IMR-90 (cell line): ENCODE results near the gene NOP10. TPM values are rescaled to one million over a fixed set of nuclear protein-coding genes. Genes with fewer than 3 reads are reported as not detected.

ENCODE experiments used
- ATAC-seq: fragments of 200-7000 bp; cut with Tn5 transposase; 2 replicates; pipeline ENCODE4 v1.9.1; 2020; ENCODE audit warnings: low read depth, mild to moderate bottlenecking, moderate library complexity
- Bru-seq: library from RNA; stranded (reverse); fragments of 400-500 nt; gene quantifications from one replicate; lab custom pipeline; 2021; lab: Mats Ljungman, UMichigan
- BruChase-seq, 2 experiments: library from RNA; stranded (reverse); fragments of 400-500 nt; gene quantifications; one replicate each; lab custom pipeline; 2021; lab: Mats Ljungman, UMichigan
- BruUV-seq: library from RNA; stranded (reverse); fragments of 400-500 nt; replicated peaks from 2 replicates; lab custom pipeline; 2021; lab: Mats Ljungman, UMichigan
- CTCF ChIA-PET: fragments of 300-600 bp; formaldehyde crosslinking; extraction: SDS; loops from one replicate; lab custom pipeline; 2021; ENCODE audit warnings: antibody characterized with exemption; lab: Yijun Ruan, JAX
- POLR2A ChIA-PET: fragments of 300-600 bp; sonication (Branson Sonifier 250); formaldehyde crosslinking; loops from one replicate; lab custom pipeline; 2022; ENCODE audit warnings: antibody characterized with exemption; ENCODE audit not compliant: unreplicated experiment; lab: Charles Lee
- DNase-seq: peaks from one replicate; pipeline ENCODE4 v3.0.0; 2013
- H2AFZ ChIP-seq: replicated peaks from 2 replicates; pipeline ENCODE3; 2013; ENCODE audit warnings: low read length, mild to moderate bottlenecking; ENCODE audit not compliant: poor library complexity
- H2AK5ac ChIP-seq: 2 replicates; pipeline ENCODE4 v1.6.1; 2013; ENCODE audit warnings: low read depth, low read length, inconsistent platforms
- H2AK9ac ChIP-seq: replicated peaks from 2 replicates; pipeline ENCODE3; 2013; ENCODE audit warnings: mild to moderate bottlenecking, low read depth, low read length, moderate library complexity; ENCODE audit not compliant: poor library complexity
- H2BK120ac ChIP-seq: 2 replicates; pipeline ENCODE4 v1.6.1; 2013; ENCODE audit warnings: low read depth, low read length, inconsistent platforms
- H2BK15ac ChIP-seq: 3 replicates; pipeline ENCODE4 v1.6.1; 2013; ENCODE audit warnings: low read depth, low read length, inconsistent platforms
- H2BK20ac ChIP-seq: 2 replicates; pipeline ENCODE4 v1.6.1; 2013; ENCODE audit warnings: low read depth, mild to moderate bottlenecking, inconsistent platforms, low read length, moderate library complexity
- H2BK5ac ChIP-seq: 2 replicates; pipeline ENCODE4 v1.6.1; 2013; ENCODE audit warnings: mild to moderate bottlenecking, low read depth, low read length, inconsistent platforms; ENCODE audit not compliant: poor library complexity, severe bottlenecking
- H3K14ac ChIP-seq: replicated peaks from 2 replicates; pipeline ENCODE4 v1.6.1; 2013; ENCODE audit warnings: low read depth, low read length, inconsistent platforms
- H3K18ac ChIP-seq: 2 replicates; pipeline ENCODE4 v1.6.1; 2013; ENCODE audit warnings: low read depth, low read length, control low read depth
- H3K23ac ChIP-seq: 2 replicates; pipeline ENCODE4 v1.6.1; 2013; ENCODE audit warnings: low read depth, low read length, inconsistent platforms
- H3K27ac ChIP-seq: 2 replicates; pipeline ENCODE4 v1.5.1; 2013; ENCODE audit warnings: mild to moderate bottlenecking, control low read depth, low read length; ENCODE audit not compliant: insufficient read depth
- H3K27me3 ChIP-seq: 2 replicates; pipeline ENCODE4 v1.6.1; 2013; ENCODE audit warnings: low read length; ENCODE audit not compliant: control insufficient read depth, insufficient read depth
- H3K36me3 ChIP-seq: 2 replicates; pipeline ENCODE4 v1.6.1; 2013; ENCODE audit warnings: low read length, mixed read lengths; ENCODE audit not compliant: control insufficient read depth, insufficient read depth
- H3K4ac ChIP-seq: 2 replicates; pipeline ENCODE4 v1.6.1; 2013; ENCODE audit warnings: low read depth, low read length, inconsistent platforms
- H3K4me1 ChIP-seq: 2 replicates; pipeline ENCODE4 v1.6.1; 2013; ENCODE audit warnings: low read length, mixed read lengths; ENCODE audit not compliant: control insufficient read depth, insufficient read depth
- H3K4me2 ChIP-seq: 2 replicates; pipeline ENCODE4 v1.6.1; 2013; ENCODE audit warnings: low read depth, mild to moderate bottlenecking, control low read depth, low read length, moderate library complexity
- H3K4me3 ChIP-seq: 2 replicates; pipeline ENCODE4 v1.5.1; 2013; ENCODE audit warnings: low read depth, mild to moderate bottlenecking, control low read depth, low read length, moderate library complexity; ENCODE audit not compliant: insufficient read depth
- H3K56ac ChIP-seq: 2 replicates; pipeline ENCODE4 v1.6.1; 2013; ENCODE audit warnings: low read length, inconsistent platforms; ENCODE audit not compliant: insufficient read depth; ENCODE audit errors: extremely low read depth
- H3K79me1 ChIP-seq, 2 experiments: 2 replicates each; pipeline ENCODE4 v1.6.1; 2013; ENCODE audit warnings: low read length in 2 of 2, inconsistent platforms in 1 of 2, low read depth in 1 of 2
- H3K9ac ChIP-seq: 2 replicates; pipeline ENCODE4 v1.6.1; 2013; ENCODE audit warnings: low read depth, low read length, control low read depth
- H3K9me1 ChIP-seq: 2 replicates; pipeline ENCODE4 v1.6.1; 2013; ENCODE audit warnings: low read length, inconsistent platforms; ENCODE audit not compliant: insufficient read depth
- H3K9me3 ChIP-seq: 2 replicates; pipeline ENCODE4 v1.6.1; 2013; ENCODE audit warnings: low read length; ENCODE audit not compliant: control insufficient read depth, insufficient read depth
- H4K20me1 ChIP-seq: 2 replicates; pipeline ENCODE4 v1.6.1; 2013; ENCODE audit warnings: low read length, inconsistent platforms; ENCODE audit not compliant: insufficient read depth
- H4K5ac ChIP-seq: 2 replicates; pipeline ENCODE4 v1.6.1; 2013; ENCODE audit warnings: mild to moderate bottlenecking, low read depth, low read length, control low read depth
- H4K8ac ChIP-seq, 2 experiments: 2 replicates each; pipeline ENCODE4 v1.6.1; 2013; ENCODE audit warnings: low read depth in 2 of 2, low read length in 2 of 2, control low read depth in 1 of 2, inconsistent platforms in 1 of 2
- H4K91ac ChIP-seq: 2 replicates; pipeline ENCODE4 v1.6.1; 2013; ENCODE audit warnings: low read depth, low read length, inconsistent platforms; ENCODE audit not compliant: insufficient read depth
- MAFK ChIP-seq: IDR thresholded peaks from 2 replicates; pipeline ENCODE4 v1.6.1; 2012; ENCODE audit warnings: low read depth, low read length, improper control_type of control experiment
- MAZ ChIP-seq: IDR thresholded peaks from 2 replicates; pipeline ENCODE4 v1.6.1; 2012; ENCODE audit warnings: low read depth, mild to moderate bottlenecking, low read length, improper control_type of control experiment, moderate library complexity, borderline replicate concordance
- MXI1 ChIP-seq: IDR thresholded peaks from 2 replicates; pipeline ENCODE4 v1.6.1; 2012; ENCODE audit warnings: low read depth, mild to moderate bottlenecking, low read length, moderate library complexity, borderline replicate concordance
- POLR2A ChIP-seq: IDR thresholded peaks from 2 replicates; pipeline ENCODE4 v1.6.1; 2012; ENCODE audit warnings: mild to moderate bottlenecking, low read depth, low read length
- RAD21 ChIP-seq: IDR thresholded peaks from 2 replicates; pipeline ENCODE4 v1.6.1; 2012; ENCODE audit warnings: low read length, improper control_type of control experiment
- RCOR1 ChIP-seq: IDR thresholded peaks from 2 replicates; pipeline ENCODE4 v1.6.1; 2012; ENCODE audit warnings: mild to moderate bottlenecking, low read length, improper control_type of control experiment; ENCODE audit not compliant: insufficient replicate concordance
- RFX5 ChIP-seq: IDR thresholded peaks from 2 replicates; pipeline ENCODE4 v1.8.0; 2012; ENCODE audit warnings: low read depth, mild to moderate bottlenecking, low read length, moderate library complexity
- SMC3 ChIP-seq: fragments of 150-350 bp; IDR thresholded peaks from 2 replicates; pipeline ENCODE4 v1.6.1; 2016; ENCODE audit warnings: low read depth, mild to moderate bottlenecking, antibody characterized with exemption, low read length, moderate library complexity
- WGBS, 2 experiments: methylation state at CpG; one replicate each; pipeline versions ENCODE4 v1.1.5 to v1.1.7; 2013; ENCODE audit warnings: missing lambda C conversion rate in 2 of 2; ENCODE audit not compliant: insufficient read length in 1 of 2; ENCODE audit errors: extremely low coverage in 2 of 2; 5-methylcytosine and 5-hydroxymethylcytosine counted together
- dilution Hi-C: fragments of 300-500 bp; cut with HindIII; formaldehyde crosslinking; loops from one replicate; pipeline ENCODE4 v1.14.3; 2018; ENCODE audit warnings: low sequenced_read_pairs; ENCODE audit not compliant: unreplicated experiment
- in situ Hi-C: fragments of 300-500 bp; cut with MboI; formaldehyde crosslinking; loops from 3 replicates; pipeline ENCODE4 v1.14.3; 2019; ENCODE audit warnings: low sequenced_read_pairs, inconsistent platforms, mixed read lengths
- intact Hi-C: fragments of 100-400 bp; cut with micrococcal nuclease; formaldehyde crosslinking; loops from 2 replicates; pipeline ENCODE4 v1.10.0; 2022
- long read RNA-seq: library from polyadenylated mRNA; unstranded; transcript quantifications from one replicate; pipeline ENCODE4 v2.0.0, GENCODE V29; 2021; ENCODE audit not compliant: unreplicated experiment
- polyA plus RNA-seq, 3 experiments: library from polyadenylated mRNA; depleted of rRNA; stranded (reverse); fragments of >200 nt; gene quantifications; 2 replicates each; pipeline ENCODE4 v1.2.3, GENCODE V29; 2012; ENCODE audit warnings: low replicate concordance in 1 of 3
- total RNA-seq: library from RNA; depleted of rRNA; stranded (reverse); fragments of >200 nt; gene quantifications from 2 replicates; pipeline ENCODE4 v1.2.3, GENCODE V29; 2012; rRNA removed
- TF ChIP-seq, protein P1 (sequence below): conservative IDR thresholded peaks from 2 replicates; pipeline ENCODE4 v1.5.1; 2012; ENCODE audit warnings: mild to moderate bottlenecking, low read depth, low read length, improper control_type of control experiment
- TF ChIP-seq, protein P2 (sequence below): fragments of 150-350 bp; IDR thresholded peaks from 2 replicates; pipeline ENCODE4 v1.6.1; 2017; ENCODE audit warnings: mild to moderate bottlenecking, antibody characterized with exemption, low read length, low read depth

Gene NOP10
- 141 and 211 TPM in 2 replicates for total RNA-seq
- polyA plus RNA-seq (2012; rRNA removed) = 444 and 468 TPM in 2 replicates
- polyA plus RNA-seq (2012; cell fraction: cytosol; rRNA removed) = 286 and 658 TPM in 2 replicates
- 88.7 and 109 TPM in 2 replicates for polyA plus RNA-seq (2012; cell fraction: nucleus; rRNA removed; ENCODE audit: low replicate concordance)
- Bru-seq, nascent RNA = percentile 85 among the genes with signal in this experiment
- percentile 85 among the genes with signal in this experiment for BruChase-seq, experiment 1, labeled RNA remaining after a 6-hour chase
- BruChase-seq, experiment 2, labeled RNA remaining after a 2-hour chase = percentile 77 among the genes with signal in this experiment
- long read RNA-seq, transcript NOP10-201 (2 exons, 554 nt) = major isoform, 81 of 86 reads
- long read RNA-seq, partial matches to known transcripts = 1 of 86 reads
- long read RNA-seq, other reads (novel, unspliced or antisense) = 3 of 86 reads

DNA sequence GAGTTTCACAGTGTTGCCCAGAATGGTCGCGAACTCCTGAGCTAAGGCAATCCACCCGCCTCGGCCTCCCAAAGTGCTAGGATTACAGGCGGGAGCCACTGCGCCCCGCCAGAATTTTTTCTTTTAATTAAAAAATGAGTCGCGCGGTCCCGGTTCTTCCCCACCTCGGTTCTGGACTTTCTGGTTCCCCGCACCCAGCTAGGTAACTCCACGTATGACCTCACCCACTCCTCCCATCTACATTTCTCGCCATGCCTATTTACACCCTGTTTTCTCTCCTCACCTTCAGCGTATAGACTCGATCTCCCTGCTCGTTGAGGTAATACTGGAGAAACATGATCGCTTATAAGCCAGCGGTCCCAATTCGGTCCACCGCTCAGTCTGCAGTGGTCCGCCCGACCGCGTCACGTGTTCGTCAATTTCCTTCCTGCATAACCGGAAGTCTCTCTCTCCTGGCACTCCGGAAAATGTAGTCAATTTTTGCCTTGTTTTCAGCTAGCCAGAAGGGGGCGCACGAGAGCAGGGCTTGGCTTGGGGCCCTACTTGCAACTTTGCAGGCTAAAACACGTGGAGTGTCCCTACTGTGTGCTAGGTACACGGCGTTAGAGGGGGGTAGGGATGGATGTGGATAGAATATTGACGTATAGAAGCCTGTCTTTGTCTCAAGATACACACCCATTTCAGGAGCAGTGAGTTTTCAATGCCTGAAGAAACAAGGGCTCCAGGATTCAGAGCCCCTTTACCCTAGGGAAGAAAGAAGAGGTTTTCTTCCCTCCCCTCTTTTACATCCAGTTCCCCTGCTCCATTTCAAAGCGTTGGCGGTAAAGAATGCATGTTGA, at the start of gene NOP10, which contains the start of gene NUTM1:
NOP10 (minus strand) TSS at position 400 of the 839 bp plus-strand sequence; CDS start at position 337, 63 bp downstream.
NUTM1 (plus strand) TSS at position 579 of the 839 bp plus-strand sequence. CDS start 382 bp downstream, outside the sequence.
- peak within 1 kb of the TSS; percentile 63 to 97 for H4K8ac ChIP-seq
- CTCF ChIA-PET = interaction anchor here (0.6 to 1.4 kb wide), 5 partner anchors 25 to 245 kb away, joined by 3 to 5 read pairs (median 4); partner anchors contain the start of genes KATNBL1 and LPCAT4
- H2AFZ ChIP-seq = peak within 1 kb of the TSS; percentile 94
- no peaks in the 10 kb centered on the region for H3K27me3 ChIP-seq
- H4K5ac ChIP-seq = peak within 1 kb of the TSS; percentile 97
- H3K4me1 ChIP-seq = peaks cover 3% of the 10 kb centered on the region; the same call in 1 of the 2 replicates
- H4K91ac ChIP-seq = peak within 1 kb of the TSS; percentile 93
- dilution Hi-C loops = no loop called here
- no peak within 1 kb of the TSS; the same call in 2 of the 3 replicates for H2BK15ac ChIP-seq
- H3K56ac ChIP-seq = peak within 1 kb of the TSS; percentile 95
- peak within 1 kb of the TSS; percentile 90 for H2AK9ac ChIP-seq
- H3K4me3 ChIP-seq = peak within 1 kb of the TSS; percentile 90
- H2BK5ac ChIP-seq = peak within 1 kb of the TSS; percentile 96
- H3K18ac ChIP-seq = peak within 1 kb of the TSS; percentile 96
- peak within 1 kb of the TSS; percentile 99 for H3K23ac ChIP-seq
- H3K9me1 ChIP-seq = 0 out of 2 replicates have a peak, but pooled peaks cover 3% of the 10 kb centered on the region
- no peaks in the 10 kb centered on the region for H3K9me3 ChIP-seq
- H3K9ac ChIP-seq = peak within 1 kb of the TSS; percentile 96
- peak within 1 kb of the TSS; percentile 27; the same call in 1 of the 2 replicates for H2BK20ac ChIP-seq
- peak within 1 kb of the TSS; percentile 98 for H3K4ac ChIP-seq
- intact Hi-C loops = loop anchor here (1.0 kb wide), 3 partner anchors 24 to 245 kb away; partner anchors contain the start of gene LPCAT4
- peak within 1 kb of the TSS; percentile 94 for H2AK5ac ChIP-seq
- H3K27ac ChIP-seq = peak within 1 kb of the TSS; percentile 90
- BruUV-seq = no TSS peak
- in situ Hi-C loops = no loop called here
- H2BK120ac ChIP-seq = peak within 1 kb of the TSS; percentile 83
- ATAC-seq (peak; percentile 84), DNase-seq (peak; percentile 93)
- peak within 1 kb of the TSS; percentile 76 for H3K4me2 ChIP-seq
- POLR2A ChIA-PET = interaction anchor here (0.6 to 0.7 kb wide), 2 partner anchors 29 to 245 kb away, joined by 3 to 16 read pairs; no protein-coding TSS in a partner anchor
- peaks cover 7% of the 10 kb centered on the region for H3K36me3 ChIP-seq
- peaks cover 0 to 22% of the 10 kb centered on the region in 2 experiments; a peak in 2 of 4 replicates for H3K79me1 ChIP-seq
- peaks cover 3% of the 10 kb centered on the region; the same call in 1 of the 2 replicates for H4K20me1 ChIP-seq
- WGBS, 2 experiments = 4% methylated on average over 8 of the region's 38 CpGs; no CpG with 5 or more reads in 1 of the 2 experiments
- H3K14ac ChIP-seq = peak within 1 kb of the TSS; percentile 100
- TF ChIP-seq MXI1 = 0 out of 2 replicates have a peak, but pooled peaks have one; percentile 53
- no peak for TF ChIP-seq MAFK
- no peak for TF ChIP-seq RCOR1
- TF ChIP-seq SMC3 = peak; percentile 78
- peak; percentile 69 for TF ChIP-seq RAD21
- TF ChIP-seq RFX5 = no peak
- TF ChIP-seq POLR2A = peak; percentile 75
- TF ChIP-seq, protein P1, sequence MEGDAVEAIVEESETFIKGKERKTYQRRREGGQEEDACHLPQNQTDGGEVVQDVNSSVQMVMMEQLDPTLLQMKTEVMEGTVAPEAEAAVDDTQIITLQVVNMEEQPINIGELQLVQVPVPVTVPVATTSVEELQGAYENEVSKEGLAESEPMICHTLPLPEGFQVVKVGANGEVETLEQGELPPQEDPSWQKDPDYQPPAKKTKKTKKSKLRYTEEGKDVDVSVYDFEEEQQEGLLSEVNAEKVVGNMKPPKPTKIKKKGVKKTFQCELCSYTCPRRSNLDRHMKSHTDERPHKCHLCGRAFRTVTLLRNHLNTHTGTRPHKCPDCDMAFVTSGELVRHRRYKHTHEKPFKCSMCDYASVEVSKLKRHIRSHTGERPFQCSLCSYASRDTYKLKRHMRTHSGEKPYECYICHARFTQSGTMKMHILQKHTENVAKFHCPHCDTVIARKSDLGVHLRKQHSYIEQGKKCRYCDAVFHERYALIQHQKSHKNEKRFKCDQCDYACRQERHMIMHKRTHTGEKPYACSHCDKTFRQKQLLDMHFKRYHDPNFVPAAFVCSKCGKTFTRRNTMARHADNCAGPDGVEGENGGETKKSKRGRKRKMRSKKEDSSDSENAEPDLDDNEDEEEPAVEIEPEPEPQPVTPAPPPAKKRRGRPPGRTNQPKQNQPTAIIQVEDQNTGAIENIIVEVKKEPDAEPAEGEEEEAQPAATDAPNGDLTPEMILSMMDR = peak; percentile 96
- TF ChIP-seq MAZ = peak; percentile 38; the same call in 1 of the 2 replicates
- TF ChIP-seq, protein P2, sequence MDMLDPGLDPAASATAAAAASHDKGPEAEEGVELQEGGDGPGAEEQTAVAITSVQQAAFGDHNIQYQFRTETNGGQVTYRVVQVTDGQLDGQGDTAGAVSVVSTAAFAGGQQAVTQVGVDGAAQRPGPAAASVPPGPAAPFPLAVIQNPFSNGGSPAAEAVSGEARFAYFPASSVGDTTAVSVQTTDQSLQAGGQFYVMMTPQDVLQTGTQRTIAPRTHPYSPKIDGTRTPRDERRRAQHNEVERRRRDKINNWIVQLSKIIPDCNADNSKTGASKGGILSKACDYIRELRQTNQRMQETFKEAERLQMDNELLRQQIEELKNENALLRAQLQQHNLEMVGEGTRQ = peak; percentile 98
